Measurements from ENCODE around the gene ARHGAP6. TPM values are rescaled to one million over a fixed set of nuclear protein-coding genes. Genes with fewer than 3 reads are reported as not detected.

ARHGAP6 gene
- total and polyA plus RNA-seq, 2 donors (not counting 3 experiments of a cell fraction or from before 2014, with no cell fraction given): 0.69 to 0.83 TPM

GRCh38 chrX:11672213-11672612 is 6.5 kb upstream of the ARHGAP6 start:
- dilution Hi-C loops (cut with MboI; ENCODE audit: extremely low pct_ligation_motif_present, low sequenced_read_pairs): no loop called here
- TF ChIP-seq MYC (IDR thresholded peaks at IDR 0.05; ENCODE audit: low read depth, low read length): no peak
- TF ChIP-seq GATA2 (IDR thresholded peaks at IDR 0.05; ENCODE audit: insufficient read depth, insufficient read length, low read depth, low read length): no peak
- no peak for TF ChIP-seq POLR2A (IDR thresholded peaks at IDR 0.05; ENCODE audit: low read depth, low read length)
- no peak for TF ChIP-seq MAX (IDR thresholded peaks at IDR 0.05; ENCODE audit: insufficient read depth, insufficient read length)
- no peak for TF ChIP-seq POLR2AphosphoS5 (IDR thresholded peaks at IDR 0.05; ENCODE audit: insufficient read depth, low read depth, low read length)
- TF ChIP-seq EZH2 (IDR thresholded peaks at IDR 0.05; ENCODE audit: borderline replicate concordance, low read depth, low read length, severe bottlenecking): no peak
- TF ChIP-seq FOS (IDR thresholded peaks at IDR 0.05; ENCODE audit: borderline replicate concordance, insufficient read depth, low read length): no peak
- TF ChIP-seq JUN (IDR thresholded peaks at IDR 0.05; ENCODE audit: borderline replicate concordance, insufficient read depth, insufficient read length, low read depth): no peak
- TF ChIP-seq CTCF (IDR thresholded peaks at IDR 0.05; ENCODE audit: extremely low read depth in 1 of 2, insufficient read depth in 1 of 2, low read depth in 1 of 2, low read length in 2 of 2): no peak

More at GRCh38 chrX:11672213-11672612, 6.5 kb upstream of the ARHGAP6 start:
- Histone ChIP-seq H2AFZ (ENCODE audit: low read depth, low read length) (no peak overlapping the region), H3K79me2 (ENCODE audit: control insufficient read depth, insufficient read depth, low read length) (no peaks in the 10 kb centered on the region), H3K4me2 (ENCODE audit: insufficient read depth, low read length) (no peak overlapping the region), H4K20me1 (replicated peaks; ENCODE audit: control insufficient read depth, extremely low read depth, insufficient read depth, low read length) (no peaks in the 10 kb centered on the region), H3K27ac (ENCODE audit: insufficient read depth, low read depth, low read length) (no peak overlapping the region), H3K4me1 (ENCODE audit: control insufficient read depth, extremely low read depth, insufficient read depth, low read length) (no peaks in the 10 kb centered on the region), H3K9me1 (replicated peaks; ENCODE audit: control insufficient read depth, extremely low read depth, insufficient read depth, low read length) (no peaks in the 10 kb centered on the region), H3K4me3 (replicated peaks in 1 of 3; ENCODE audit: insufficient read depth in 1 of 3, low read depth in 1 of 3, low read length in 3 of 3) (no peak overlapping the region), H3K27me3 (ENCODE audit: control insufficient read depth in 2 of 2, insufficient read depth in 2 of 2, low read length in 2 of 2) (peaks cover 0 to 10% of the 10 kb centered on the region in 2 experiments), H3K9me3 (replicated peaks; ENCODE audit: control insufficient read depth, insufficient read depth, low read length) (no peaks in the 10 kb centered on the region), H3K36me3 (ENCODE audit: control insufficient read depth in 2 of 2, extremely low read depth in 1 of 2, insufficient read depth in 2 of 2, low read length in 2 of 2) (no peaks in the 10 kb centered on the region), H3K9ac (replicated peaks; ENCODE audit: extremely low read depth, insufficient read depth, low read length) (no peak overlapping the region)
- no TSS peak for BruUV-seq (replicated peaks)
- DNase-seq (ENCODE audit: low read depth, low spot score) (no peak), FAIRE-seq (no peak)
- intact Hi-C loops (cut with micrococcal nuclease): no loop called here
- POLR2A ChIA-PET: no interaction called here
- CTCF ChIA-PET: no interaction called here
